NCI-H446 (cell line): ENCODE results near the gene PTGDS.

Experiments
- DNase-seq, 2 experiments: peaks; one replicate each; lab custom pipeline; 2025; lab: John Stamatoyannopoulos, UW

Gene PTGDS

DNA sequence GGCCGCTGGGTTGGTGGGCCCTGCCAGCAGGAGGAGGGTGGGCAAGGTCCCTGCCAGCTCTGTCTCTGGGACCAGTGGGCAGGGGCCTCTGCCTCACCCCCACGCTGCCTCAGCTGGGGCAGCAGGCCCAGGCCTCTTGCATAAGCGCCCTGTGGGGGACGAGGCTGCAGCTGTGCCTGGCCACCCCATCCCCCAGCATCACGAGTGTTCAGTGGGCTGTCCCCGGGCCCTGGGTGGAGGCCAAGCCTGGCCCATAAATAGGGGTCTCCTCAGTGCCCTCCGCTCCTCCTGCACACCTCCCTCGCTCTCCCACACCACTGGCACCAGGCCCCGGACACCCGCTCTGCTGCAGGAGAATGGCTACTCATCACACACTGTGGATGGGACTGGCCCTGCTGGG lies at the start of gene PTGDS:
Gene PTGDS, plus strand, starts transcription at position 282 of the 400 bp plus-strand sequence. Its CDS starts 75 bp downstream, at position 357.
- no peak for DNase-seq

DNA sequence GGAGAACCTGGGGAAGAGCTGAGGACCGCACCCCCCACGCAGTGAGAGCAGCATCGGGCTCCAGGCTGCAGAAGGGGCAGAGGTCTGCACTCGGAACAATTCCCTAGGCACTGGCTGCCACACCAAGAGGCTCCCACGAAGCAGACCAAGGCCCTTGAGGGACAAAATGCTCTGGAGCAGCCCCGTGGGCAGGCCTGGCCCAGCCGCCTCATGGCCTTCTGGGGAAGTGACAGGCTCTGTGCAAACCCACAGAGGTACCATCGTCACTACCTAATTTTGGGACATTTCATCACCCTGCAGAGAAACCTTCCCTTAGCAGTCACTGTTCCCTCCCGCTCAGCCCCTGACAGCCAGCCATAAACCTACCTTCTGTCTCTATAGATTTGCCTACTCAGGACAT lies 48.7 kb upstream of the PTGDS start:
- DNase-seq, result no peak

DNA sequence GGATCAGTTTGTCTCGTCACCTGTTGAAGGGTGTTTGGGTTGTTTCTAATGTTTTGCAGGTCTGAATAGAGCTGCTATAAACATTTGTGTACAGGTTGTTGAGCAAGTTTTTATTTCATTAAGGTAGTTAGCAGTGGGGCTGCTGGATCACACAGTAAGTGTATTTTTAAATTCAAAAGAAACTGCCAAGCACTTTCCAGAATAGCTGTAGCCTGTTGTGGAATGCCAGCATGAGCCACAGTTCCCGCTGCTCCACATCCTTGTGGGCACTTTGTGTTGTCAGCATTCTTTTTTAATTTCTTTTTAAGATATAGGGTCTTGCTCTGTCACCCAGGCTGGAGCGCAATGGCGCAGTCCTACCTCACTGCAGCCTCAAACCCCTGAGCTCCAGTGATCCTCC lies 47.3 kb upstream of the PTGDS start:
- DNase-seq, result no peak

DNA sequence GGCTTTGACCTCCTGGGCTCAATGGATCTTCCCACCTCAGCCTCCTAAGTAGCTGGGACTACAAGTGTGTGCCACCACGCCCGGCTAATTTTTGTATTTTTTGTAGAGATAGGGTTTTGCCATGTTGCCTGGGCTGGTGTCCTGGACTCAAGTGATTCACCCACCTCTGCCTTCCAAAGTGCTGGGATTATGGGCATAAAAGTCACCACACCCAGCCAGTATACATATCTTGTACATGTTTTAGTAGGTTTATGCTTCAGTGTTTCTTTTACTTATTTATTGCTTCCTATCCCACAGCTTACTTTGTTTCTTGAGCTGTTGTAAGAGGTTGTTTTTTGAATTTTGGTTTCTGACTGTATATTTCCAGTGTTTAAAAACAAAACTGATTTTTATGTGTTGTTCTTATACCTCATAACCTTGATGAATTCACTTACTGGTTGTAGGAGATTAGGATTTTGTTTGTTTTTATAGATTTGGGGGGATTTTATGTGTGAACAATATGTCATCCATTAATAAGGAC lies 45.6 kb upstream of the PTGDS start:
- DNase-seq, result no peak

DNA sequence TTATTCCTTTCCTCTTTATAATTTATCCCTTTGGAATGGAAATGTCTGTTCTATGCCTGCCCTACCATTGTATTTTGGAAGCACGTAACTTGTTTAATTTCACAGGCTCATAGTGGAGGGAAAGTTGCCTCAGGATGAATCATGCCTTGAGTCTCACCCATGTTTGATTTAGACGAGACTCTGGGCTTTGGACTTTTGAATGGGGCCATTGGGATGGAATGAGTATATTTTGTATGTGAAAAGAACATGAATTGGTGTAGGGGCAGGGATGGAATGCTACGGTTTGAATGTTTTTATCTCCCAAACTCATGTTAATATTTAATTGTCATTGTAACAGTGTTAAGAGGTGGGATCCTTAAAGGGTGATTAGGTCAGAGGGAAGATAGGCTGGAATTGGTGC lies 43.0 kb upstream of the PTGDS start:
- no peak for DNase-seq

DNA sequence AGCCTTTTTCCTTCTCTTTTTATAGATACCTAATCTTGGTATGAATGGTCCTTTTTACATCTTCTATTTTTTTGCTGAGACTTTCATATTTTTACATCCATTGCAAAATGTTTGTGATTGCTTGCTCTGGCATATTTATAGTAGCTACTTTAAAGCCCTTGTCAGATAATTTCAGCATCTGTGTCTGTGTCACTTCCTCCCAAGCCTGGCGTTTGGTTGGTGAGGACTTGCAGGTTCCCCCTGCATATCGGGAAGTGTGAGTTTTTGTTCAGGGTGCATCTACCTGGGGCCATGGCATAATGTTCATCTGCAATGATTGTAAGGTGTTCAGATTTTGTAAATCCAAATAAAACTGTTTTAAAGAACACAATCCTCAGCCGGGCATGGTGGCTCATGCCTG lies 41.7 kb upstream of the PTGDS start:
- DNase-seq, result no peak

DNA sequence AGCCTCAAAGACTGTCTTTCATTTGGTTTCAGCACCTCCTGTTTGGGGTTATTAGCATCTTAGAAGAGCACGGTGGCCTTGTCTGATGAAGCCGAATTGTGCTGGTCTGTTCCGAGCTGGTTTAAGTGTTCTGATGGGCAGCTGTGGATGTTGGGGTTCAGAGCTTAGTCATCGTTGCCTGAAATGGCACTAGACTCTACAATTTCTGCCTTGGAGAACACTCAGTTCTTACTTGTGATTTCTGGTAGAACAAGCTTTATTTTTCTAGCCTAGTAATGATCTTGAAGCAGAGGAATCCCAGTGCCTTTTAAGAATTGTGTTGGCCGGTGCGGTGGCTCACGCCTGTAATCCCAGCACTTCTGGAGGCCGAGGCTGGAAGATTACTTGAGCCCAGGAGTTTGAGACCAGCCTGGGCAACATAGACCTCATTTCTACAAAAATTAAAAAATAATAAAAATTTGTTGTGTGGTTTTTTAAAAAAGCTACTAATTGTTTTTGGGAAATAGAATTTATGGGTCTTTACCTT lies 40.6 kb upstream of the PTGDS start:
- DNase-seq, result no peak

DNA sequence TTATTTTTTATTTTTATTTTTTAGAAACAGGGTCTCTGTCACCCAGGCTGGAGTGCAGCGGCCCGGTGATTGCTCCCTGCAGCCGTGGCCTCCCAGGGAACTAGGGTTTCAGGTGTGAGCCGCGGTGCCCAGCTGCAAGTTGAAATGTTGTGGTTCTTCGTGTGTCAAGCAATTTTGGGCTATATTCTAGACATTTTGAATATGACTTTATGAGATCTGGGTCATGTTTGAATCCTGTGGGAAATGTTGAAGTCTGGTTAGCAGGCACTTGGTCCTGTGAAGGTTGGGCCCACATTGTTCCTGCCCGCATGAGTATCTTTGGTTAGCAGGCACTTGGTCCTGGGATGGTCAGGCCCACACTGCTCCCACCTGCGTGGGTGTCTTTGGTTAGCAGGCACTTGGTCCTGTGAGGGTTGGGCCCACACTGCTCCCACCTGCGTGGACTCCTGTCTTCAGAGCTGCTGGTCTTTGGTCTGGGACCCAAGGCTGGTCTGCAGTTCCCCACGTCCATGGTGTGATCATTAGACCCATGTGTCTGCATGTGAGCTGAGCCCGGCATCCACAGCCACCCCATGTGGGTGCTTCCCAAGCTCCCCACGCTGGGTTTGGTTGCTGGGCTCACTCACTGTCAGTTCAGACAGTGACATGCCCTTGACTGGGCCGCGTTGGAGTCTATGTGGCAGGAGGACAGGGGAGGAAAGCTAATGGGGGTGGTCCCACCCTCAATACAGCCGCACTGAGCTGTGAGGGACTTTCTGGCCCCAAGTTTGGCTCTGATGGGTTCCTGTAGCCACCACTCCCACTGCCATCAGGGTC lies 39.9 kb upstream of the PTGDS start:
- DNase-seq, result no peak

DNA sequence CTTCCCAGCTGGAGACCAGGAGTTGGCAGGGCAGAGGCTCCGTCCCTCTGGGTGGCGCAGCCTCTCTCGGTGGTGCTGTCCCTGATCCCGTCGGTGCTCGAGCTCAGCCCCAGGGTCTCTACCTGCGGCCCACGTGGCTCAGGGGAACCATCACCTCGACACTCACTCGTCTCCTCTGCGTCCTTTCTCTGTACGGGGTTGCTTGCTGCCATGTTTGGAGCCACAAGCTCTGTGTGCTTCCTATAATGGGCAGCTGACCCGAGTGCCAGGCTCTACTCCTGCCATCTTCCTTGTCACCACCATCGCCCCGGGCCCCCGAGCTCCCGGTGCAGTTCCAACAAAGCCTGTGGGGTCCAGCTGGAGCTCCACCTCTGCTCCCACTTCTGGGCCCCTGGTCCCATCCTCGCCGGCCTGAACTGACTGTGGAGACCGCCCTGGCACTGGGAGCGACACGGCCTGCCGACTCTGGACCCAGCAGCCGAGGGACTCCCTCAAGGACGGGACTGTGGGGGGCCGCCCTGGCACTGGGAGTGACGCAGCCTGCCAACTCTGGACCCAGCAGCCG lies 37.8 kb upstream of the PTGDS start:
- DNase-seq, result no peak

DNA sequence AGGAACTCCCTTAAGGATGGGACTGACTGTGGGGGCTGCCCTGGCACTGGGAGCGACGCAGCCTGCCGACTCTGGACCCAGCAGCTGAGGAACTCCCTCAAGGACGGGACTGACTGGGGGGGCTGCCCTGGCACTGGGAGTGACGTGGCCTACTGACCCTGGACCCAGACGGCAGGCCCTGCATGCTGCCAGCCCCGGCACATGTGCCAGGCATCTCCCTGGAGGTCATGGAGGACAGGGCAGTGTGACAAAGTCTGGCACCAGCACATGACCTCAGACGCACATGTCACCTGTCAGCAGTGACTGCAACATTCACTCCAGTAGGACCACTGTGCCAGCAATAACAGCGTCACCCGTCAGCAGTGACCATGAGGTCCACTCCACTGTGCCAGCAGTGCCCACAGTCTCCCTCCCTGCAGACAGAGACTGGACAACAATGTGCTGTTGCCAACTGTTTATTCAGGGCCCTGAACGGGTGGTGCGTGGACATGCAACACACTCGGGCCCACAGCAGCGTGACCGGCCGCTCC lies 37.2 kb upstream of the PTGDS start:
- no peak for DNase-seq

DNA sequence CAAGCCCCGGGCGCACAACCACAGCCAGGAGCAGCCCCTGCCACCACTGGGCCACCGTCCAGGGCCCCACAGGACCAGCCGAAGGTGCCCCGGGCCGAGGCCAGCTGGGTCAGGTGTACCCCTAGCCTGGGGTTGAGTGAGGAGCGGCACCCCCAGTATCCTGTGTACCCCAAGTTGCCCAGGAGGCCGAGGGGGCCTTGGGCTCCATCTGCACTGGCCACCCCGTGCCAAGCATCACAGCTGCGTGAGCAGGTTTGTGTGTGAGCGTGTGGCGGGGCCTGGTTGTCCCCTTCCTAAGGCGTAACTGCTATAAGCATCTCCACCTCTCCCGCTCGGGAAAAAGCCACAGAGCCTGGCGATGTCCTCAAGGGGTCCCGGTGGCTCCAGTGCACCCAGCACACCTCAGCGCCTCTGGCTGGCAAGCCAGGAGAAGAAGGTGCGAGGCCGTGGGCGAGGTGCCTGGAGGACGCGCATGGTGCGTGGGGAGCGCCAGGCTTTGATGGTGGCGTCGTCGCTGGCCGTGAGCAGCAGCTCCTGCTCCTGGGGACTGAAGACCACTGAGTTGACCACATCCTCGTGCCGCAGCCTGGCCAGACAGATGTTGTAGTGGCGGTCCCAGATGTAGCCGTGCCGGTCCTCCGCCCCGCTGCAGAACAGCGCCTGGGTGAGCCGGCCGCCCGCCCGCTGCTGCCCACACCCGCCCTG lies 36.6 kb upstream of the PTGDS start:
- no peak for DNase-seq

DNA sequence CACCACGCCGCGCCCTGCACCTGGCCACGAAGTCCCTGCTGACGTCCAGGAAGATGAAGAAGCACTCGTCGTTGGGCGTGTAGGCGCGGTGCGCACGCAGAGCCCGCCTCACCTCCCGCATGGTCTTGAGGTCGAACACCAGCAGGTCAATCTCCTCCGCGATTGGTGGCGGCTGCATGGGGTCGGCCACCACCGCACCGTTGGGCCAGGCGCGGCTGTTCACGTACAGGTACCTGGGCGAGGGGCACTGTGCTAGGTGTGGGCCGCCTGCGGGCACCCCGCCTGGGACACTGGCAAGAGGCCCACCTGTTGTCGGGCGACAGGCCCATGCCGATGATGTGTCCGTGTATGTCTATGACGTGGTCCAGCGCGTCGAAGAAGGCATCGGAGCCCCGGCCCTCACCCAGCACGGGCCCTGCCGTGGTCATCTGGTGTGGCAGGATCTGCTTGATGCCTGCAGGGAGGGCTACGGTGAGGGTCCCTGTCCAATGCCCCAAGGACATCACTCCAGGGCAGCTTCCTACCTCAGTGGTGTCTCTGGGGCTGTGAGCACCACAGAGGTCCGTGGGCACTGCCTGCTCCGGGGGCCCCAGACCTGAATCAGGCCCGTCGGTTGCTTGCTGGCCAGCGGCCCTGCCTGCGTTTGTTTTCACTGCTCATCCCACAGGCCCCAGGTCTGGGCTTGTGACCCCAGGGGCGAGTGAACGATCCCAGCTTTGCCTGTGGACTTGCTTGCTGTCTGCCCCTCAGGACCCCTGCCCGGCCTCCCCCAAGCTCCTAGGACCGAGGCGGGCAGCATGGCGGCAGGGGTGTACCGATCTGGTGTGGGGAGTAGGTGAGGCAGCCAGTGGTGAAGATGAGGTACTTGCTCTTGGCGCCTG lies 35.8 kb upstream of the PTGDS start:
- no peak for DNase-seq

DNA sequence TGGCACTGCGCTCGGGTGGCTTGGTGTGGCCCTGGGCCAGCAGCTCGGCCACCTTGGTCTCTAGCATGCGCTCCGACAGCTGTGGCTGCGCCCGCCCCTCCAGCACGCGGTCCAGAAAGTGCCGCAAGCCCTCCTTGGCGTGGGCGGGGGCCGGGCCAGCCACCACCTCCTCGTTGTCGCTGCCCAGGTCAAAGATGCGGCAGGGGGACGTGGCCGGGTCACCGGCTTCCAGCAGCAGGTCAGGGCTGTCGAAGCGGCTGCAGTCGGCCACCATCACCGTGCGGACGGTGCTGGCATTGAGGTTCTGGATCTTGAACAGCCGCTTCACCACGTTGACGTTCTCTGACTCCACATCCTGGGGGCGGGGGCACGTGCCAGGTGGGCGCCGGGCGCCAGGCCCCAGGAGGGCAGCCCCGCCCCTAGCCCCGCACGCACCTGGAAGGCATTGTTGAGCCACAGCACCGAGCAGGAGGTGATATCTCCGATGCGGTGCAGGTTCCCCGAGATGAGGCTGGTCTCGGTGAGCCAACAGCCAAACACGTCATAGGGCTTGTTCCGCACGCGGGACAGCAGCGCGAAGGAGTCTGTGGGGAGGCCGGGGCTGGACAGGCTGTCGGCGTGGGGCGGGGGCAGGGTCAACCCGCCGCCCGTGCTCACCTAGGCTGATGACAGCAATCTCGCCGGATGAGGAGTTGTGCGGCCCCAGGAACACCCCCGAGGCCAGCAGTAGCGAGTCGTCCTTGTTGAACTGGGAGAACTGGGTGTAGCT lies 35.0 kb upstream of the PTGDS start:
- no peak for DNase-seq

DNA sequence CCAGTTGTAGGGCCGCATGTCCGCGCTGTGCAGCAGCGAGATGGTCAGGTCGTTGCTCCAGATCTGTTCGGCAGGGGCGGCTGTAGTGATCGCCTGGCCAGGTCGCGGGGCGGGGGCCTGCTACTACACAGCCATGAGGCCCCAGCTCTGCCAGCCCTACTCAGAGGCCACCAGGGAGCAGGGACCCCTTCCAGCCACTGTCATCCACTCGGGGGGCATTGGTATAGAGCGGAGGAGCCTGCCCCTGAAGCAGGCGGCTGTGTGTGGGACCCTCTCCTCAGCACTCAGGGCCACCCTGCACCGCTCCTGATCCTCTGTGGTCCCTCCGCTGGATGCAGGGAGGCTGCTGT lies 34.4 kb upstream of the PTGDS start:
- DNase-seq, result no peak

DNA sequence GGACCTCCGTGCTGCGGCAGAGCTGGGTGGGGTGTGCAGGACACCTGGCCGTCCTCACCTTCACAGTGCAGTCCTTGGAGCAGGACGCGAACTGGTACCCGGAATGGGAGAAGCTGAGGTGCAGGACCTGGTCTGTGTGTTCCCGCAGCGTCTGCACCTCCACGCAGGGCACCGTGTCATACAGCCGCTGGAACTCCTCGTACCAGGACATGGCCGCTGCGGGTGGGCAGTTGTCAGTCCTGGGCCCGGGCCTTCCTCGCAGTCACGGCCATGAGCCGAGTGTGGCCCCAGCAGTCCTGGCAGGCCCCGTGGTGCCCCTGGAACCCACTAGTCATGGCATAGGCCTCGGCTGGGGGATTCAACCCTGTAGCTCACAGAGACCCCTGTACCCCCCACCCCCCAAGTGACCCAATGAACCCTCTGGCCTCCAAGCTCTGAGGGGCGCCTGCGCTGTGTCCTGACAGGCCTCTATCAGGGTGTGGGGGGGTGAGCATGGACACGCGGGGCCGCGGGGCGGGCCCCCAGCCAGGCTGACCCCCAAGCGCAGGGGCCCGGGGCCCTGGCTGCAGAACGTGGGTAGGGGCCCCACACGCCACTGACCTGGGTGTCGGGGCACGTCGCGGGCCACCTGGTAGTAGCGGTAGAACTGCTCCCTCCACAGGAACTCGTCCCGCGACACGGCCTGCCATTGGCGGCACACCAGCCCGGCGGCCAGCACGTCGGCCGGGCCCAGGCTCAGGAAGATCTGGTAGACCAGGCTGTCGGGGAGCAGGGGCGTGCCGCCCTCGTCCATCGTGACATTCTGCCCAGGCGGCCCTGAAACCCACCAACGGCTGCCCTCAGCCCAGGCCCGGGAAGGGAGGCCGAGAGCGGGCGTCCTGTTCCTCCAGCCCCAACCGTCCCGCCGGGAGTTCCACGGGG lies 33.8 kb upstream of the PTGDS start:
- DNase-seq, result no peak

DNA sequence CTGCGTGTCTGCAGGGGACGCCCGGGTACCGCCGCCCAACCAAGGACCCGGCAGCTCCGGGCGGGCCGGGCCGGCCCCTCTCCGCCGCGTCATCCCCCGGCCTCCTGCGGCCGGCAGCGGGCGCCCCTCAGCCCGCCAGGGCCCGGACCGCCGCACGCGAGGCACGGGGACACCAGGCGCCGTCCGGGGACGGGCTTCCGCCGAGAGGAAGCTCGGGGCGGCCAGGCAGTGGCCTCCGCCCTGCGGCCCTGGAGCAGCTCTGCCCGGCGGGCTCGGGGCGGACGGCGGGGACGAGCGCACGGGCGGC lies 33.1 kb upstream of the PTGDS start:
- no peak for DNase-seq

DNA sequence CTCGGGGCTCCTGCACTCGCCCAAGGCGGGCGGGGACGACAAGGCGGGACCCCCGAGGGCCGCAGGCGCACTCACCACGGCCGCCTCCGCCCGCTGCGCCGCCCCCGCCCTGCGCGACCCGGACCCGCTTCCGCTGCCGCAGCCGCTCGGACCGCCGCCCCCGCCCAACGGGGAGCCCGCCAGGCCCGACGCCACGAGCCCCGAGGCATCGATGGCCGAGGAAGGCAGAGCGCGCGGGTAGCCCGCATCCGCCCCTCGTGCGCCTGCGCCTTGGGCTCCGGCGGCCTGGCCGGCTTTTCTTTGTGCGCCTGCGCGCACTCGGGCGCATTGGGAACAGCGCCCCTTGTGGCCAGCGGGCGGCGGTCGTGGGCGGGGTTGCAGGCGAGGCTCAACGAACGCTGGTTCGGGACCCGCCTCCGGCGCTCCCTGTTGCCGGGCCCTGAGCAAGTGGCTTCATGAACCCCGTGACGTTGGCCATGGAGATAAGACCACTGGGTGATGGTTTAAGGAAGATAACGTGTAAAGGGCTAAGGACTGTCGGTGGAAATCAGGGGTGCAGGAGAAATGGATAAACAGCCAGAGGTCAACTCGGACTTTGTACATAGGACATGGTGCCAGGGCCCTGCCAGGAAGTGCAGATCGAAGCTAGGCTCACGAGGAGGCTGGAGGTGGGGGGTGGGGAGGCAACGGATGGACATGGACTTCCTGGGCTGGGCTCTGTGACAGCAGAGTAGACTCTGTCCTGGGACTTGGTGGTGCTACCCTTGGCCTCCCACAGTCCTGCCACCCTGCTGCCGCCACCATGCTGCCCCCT lies 32.6 kb upstream of the PTGDS start, which contains the start of the genes C8G and FBXW5:
Gene C8G, plus strand, starts transcription at position 725 of the 814 bp plus-strand sequence. Its CDS starts 78 bp downstream, at position 803.
Gene FBXW5, minus strand, starts transcription at position 220 of the 814 bp plus-strand sequence. CDS start 655 bp downstream, outside the sequence.
- DNase-seq, result peak; percentile 49 to 93

DNA sequence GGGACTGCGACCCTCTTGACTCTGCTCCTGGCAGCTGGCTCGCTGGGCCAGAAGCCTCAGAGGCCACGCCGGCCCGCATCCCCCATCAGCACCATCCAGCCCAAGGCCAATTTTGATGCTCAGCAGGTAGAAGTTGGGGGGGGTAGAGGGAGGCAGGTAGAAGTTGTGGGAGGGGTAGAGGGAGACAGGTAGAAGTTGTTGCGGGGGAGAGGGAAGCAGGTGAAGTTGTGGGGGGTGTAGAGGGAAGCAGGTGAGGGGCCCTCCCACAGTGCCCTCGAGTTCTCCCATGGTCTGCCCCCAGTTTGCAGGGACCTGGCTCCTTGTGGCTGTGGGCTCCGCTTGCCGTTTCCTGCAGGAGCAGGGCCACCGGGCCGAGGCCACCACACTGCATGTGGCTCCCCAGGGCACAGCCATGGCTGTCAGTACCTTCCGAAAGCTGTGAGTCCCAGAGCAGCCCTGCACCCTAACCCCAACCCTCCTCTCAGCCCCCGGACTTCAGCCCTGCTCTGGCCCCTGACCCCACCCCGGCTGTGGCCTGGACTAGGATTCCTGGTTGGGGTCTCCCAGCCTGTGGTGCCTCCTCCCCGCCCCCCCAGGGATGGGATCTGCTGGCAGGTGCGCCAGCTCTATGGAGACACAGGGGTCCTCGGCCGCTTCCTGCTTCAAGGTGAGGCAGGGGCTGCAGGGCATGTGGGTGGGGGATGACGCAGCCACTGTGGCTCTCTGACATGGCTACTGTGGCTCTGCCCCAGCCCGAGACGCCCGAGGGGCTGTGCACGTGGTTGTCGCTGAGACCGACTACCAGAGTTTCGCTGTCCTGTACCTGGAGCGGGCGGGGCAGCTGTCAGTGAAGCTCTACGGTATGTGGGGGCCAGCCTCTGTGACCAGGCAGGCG lies 31.7 kb upstream of the PTGDS start:
- DNase-seq, result no peak
